Central memory CD8-positive, alpha-beta T cell (primary cell): ENCODE data around the gene EXOC4.

Experiments used
- ATAC-seq: fragments of 150-1000 bp; cut with Tn5 transposase; replicated peaks from 2 replicates; pipeline ENCODE4 v1.10.0; 2022; ENCODE audit warnings: mild to moderate bottlenecking, moderate FRiP score, moderate number of reproducible peaks; ENCODE audit not compliant: poor library complexity, severe bottlenecking; ENCODE audit errors: extremely low read depth
- DNase-seq, 2 donors: peaks; one replicate each; pipeline ENCODE4 v3.0.0; 2021; ENCODE audit warnings: low spot score in 2 of 2
- H3K27ac Mint-ChIP-seq: one replicate; pipeline ENCODE4 v1.8.0; 2022; ENCODE audit warnings: low read depth, mild to moderate bottlenecking, moderate library complexity, mixed read lengths
- H3K27me3 Mint-ChIP-seq: one replicate; pipeline ENCODE4 v1.8.0; 2022; ENCODE audit warnings: mixed read lengths
- H3K36me3 Mint-ChIP-seq: one replicate; pipeline ENCODE4 v1.8.0; 2022; ENCODE audit warnings: mild to moderate bottlenecking, moderate library complexity, mixed read lengths; ENCODE audit not compliant: insufficient read depth
- H3K4me1 Mint-ChIP-seq: one replicate; pipeline ENCODE4 v1.8.0; 2022; ENCODE audit warnings: mixed read lengths
- H3K4me3 Mint-ChIP-seq: one replicate; pipeline ENCODE4 v1.8.0; 2022; ENCODE audit warnings: mild to moderate bottlenecking, moderate library complexity, mixed read lengths
- H3K9me3 Mint-ChIP-seq: one replicate; pipeline ENCODE4 v1.8.0; 2022; ENCODE audit warnings: mixed read lengths

EXOC4 gene

GRCh38 chr7:133359449-133359848 is 106.6 kb downstream of the EXOC4 start:
- no peak overlapping the region for H3K27ac Mint-ChIP-seq
- no peaks in the 10 kb centered on the region for H3K27me3 Mint-ChIP-seq
- peaks cover 9% of the 10 kb centered on the region for H3K36me3 Mint-ChIP-seq
- no peak for DNase-seq
- no peaks in the 10 kb centered on the region for H3K9me3 Mint-ChIP-seq
- H3K4me3 Mint-ChIP-seq, result no peak overlapping the region
- ATAC-seq, result no peak
- no peaks in the 10 kb centered on the region for H3K4me1 Mint-ChIP-seq

DNA sequence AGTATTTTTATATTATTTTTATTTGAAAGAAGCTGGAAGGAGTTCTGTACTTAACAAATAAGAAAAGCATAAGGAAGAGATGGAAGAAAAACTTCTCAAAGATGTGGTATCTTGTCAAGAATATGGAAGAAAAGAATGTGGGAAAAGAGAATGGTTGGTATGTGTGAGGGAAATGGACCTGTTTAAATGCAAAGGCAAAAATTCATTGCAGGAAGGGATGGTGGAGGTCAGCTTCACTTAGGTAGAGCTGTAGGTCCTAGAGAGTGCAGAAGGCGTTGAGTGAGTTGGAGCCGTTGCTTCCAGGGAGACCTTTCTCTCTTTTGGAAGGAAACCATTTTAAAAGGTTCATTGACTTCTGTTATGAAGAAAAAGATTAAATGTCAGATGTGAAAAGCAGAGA is 107.3 kb downstream of the EXOC4 start:
- Mint-ChIP-seq H3K27ac (no peak overlapping the region), H3K27me3 (no peaks in the 10 kb centered on the region), H3K36me3 (peaks cover 9% of the 10 kb centered on the region), H3K4me1 (peaks cover 4% of the 10 kb centered on the region), H3K4me3 (no peak overlapping the region), H3K9me3 (no peaks in the 10 kb centered on the region)
- no peak for DNase-seq
- ATAC-seq, result no peak

DNA sequence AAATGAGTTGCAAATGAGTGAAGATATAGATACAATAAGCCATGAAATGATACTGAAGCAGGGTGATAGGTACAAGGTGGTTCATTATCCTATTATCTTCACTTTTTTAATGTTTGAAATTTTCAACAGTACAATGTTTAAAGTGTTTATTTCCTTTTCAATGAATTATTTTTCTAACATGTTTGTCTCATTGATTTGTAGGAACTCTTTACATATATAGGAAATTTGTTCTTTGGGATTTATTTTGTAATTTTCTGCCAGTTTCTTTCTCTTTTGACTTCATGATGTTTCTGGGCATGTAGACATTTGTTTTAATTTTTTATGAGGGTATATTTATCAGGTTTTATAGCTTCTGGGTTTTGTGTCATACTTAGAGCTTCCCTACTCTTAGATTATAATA is 108.9 kb downstream of the EXOC4 start:
- no peaks in the 10 kb centered on the region for H3K27me3 Mint-ChIP-seq
- DNase-seq, result no peak
- no peaks in the 10 kb centered on the region for H3K9me3 Mint-ChIP-seq
- H3K4me3 Mint-ChIP-seq, result no peak overlapping the region
- peaks cover 5% of the 10 kb centered on the region for H3K36me3 Mint-ChIP-seq
- peaks cover 12% of the 10 kb centered on the region for H3K4me1 Mint-ChIP-seq
- no peak for ATAC-seq
- no peak overlapping the region for H3K27ac Mint-ChIP-seq

DNA sequence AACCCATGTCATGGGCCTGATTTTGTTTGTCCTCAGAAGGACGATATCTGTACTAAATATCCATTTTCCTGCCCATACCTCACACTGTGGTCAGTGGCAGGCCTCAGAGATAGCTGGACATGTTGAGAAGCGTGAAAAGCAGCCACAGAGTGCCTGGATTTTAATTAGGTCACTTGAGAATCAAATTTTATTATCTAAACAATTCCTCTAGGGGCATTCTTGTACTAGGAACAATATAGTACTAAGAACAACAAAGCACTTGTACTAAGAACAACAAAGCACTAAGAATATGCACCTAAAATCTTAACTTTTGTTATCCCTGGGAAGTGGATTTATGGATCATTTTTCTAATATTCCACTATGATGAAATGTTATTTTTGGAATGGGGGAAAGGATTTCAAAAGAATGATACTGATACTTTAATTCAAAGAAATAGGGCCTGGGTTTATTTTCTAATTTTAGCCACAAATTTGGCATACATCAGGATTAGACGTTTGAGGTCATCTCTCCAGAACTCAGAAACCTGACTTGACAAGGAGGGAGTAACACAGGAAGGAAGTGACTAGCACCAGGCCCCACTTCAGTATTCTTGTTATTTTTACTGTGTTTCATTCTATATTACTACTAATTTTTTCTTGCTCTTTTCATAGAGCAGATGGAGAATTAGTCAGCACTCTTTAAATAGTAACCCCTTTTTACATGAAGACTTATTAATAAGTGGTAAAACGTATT is 112.2 kb downstream of the EXOC4 start:
- ATAC-seq (peak; percentile 49), DNase-seq (no peak)
- H3K36me3 Mint-ChIP-seq, result peaks cover 4% of the 10 kb centered on the region
- H3K27me3 Mint-ChIP-seq, result no peaks in the 10 kb centered on the region
- H3K9me3 Mint-ChIP-seq, result no peaks in the 10 kb centered on the region
- no peak overlapping the region for H3K27ac Mint-ChIP-seq
- peaks cover 23% of the 10 kb centered on the region for H3K4me1 Mint-ChIP-seq
- no peak overlapping the region for H3K4me3 Mint-ChIP-seq

GRCh38 chr7:133365917-133366316 is 113.0 kb downstream of the EXOC4 start:
- Mint-ChIP-seq H3K27ac (no peak overlapping the region), H3K4me3 (no peak overlapping the region), H3K4me1 (peaks cover 23% of the 10 kb centered on the region), H3K27me3 (no peaks in the 10 kb centered on the region), H3K36me3 (peaks cover 4% of the 10 kb centered on the region), H3K9me3 (no peaks in the 10 kb centered on the region)
- no peak for DNase-seq
- ATAC-seq, result no peak

DNA sequence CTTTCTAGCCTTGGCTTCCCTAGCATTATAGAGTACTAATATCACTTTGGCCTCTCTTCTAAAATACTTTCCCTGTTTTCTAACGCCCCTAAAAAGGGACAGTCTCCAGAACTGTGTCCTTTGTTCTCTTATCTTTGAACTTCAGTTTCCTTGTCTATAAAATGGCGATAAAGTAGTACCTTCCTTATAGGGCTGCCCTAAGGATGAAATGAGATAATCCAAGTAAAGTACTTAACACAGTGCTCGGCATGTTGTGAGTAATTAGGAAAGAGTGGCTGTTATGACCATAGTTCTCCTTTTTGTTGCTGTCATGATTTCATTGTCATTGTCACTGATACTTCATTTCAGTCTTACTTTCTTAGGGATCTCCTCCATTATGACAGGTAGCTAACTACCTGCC is 114.7 kb downstream of the EXOC4 start:
- ATAC-seq, result no peak
- Mint-ChIP-seq H3K9me3 (no peaks in the 10 kb centered on the region), H3K4me1 (peaks cover 23% of the 10 kb centered on the region), H3K27ac (no peak overlapping the region), H3K4me3 (no peak overlapping the region), H3K36me3 (no peaks in the 10 kb centered on the region), H3K27me3 (no peaks in the 10 kb centered on the region)
- no peak for DNase-seq

GRCh38 chr7:133369130-133369529 is 116.3 kb downstream of the EXOC4 start:
- Mint-ChIP-seq H3K36me3 (no peaks in the 10 kb centered on the region), H3K27me3 (no peaks in the 10 kb centered on the region), H3K27ac (no peak overlapping the region), H3K9me3 (no peaks in the 10 kb centered on the region), H3K4me1 (peaks cover 23% of the 10 kb centered on the region), H3K4me3 (no peak overlapping the region)
- DNase-seq (no peak), ATAC-seq (no peak)

GRCh38 chr7:133371616-133372015 is 118.7 kb downstream of the EXOC4 start:
- Mint-ChIP-seq H3K4me3 (no peak overlapping the region), H3K36me3 (peaks cover 2% of the 10 kb centered on the region), H3K4me1 (peaks cover 13% of the 10 kb centered on the region), H3K9me3 (no peaks in the 10 kb centered on the region), H3K27me3 (no peaks in the 10 kb centered on the region), H3K27ac (no peak overlapping the region)
- no peak for DNase-seq
- no peak for ATAC-seq

- ATAC-seq, result no peak
- H3K27me3 Mint-ChIP-seq, result no peaks in the 10 kb centered on the region
- H3K36me3 Mint-ChIP-seq, result peaks cover 2% of the 10 kb centered on the region
- H3K4me1 Mint-ChIP-seq, result peaks cover 6% of the 10 kb centered on the region
- H3K27ac Mint-ChIP-seq, result no peak overlapping the region
- DNase-seq, result no peak
- no peaks in the 10 kb centered on the region for H3K9me3 Mint-ChIP-seq
- no peak overlapping the region for H3K4me3 Mint-ChIP-seq
Measured at GRCh38 chr7:133372337-133372736, 119.5 kb downstream of the EXOC4 start.

GRCh38 chr7:133376514-133376913 is 123.6 kb downstream of the EXOC4 start:
- H3K27ac Mint-ChIP-seq, result no peak overlapping the region
- no peak overlapping the region for H3K4me3 Mint-ChIP-seq
- no peaks in the 10 kb centered on the region for H3K27me3 Mint-ChIP-seq
- ATAC-seq, result no peak
- H3K9me3 Mint-ChIP-seq, result peaks cover 5% of the 10 kb centered on the region
- H3K36me3 Mint-ChIP-seq, result peaks cover 2% of the 10 kb centered on the region
- no peak for DNase-seq
- H3K4me1 Mint-ChIP-seq, result peaks cover 6% of the 10 kb centered on the region

- ATAC-seq (no peak), DNase-seq (no peak)
- H3K9me3 Mint-ChIP-seq, result peaks cover 5% of the 10 kb centered on the region
- no peak overlapping the region for H3K27ac Mint-ChIP-seq
- H3K4me3 Mint-ChIP-seq, result no peak overlapping the region
- H3K36me3 Mint-ChIP-seq, result no peaks in the 10 kb centered on the region
- no peaks in the 10 kb centered on the region for H3K27me3 Mint-ChIP-seq
- H3K4me1 Mint-ChIP-seq, result peaks cover 18% of the 10 kb centered on the region
Measured at GRCh38 chr7:133381965-133382364, 129.1 kb downstream of the EXOC4 start.

- Mint-ChIP-seq H3K27ac (no peak overlapping the region), H3K27me3 (no peaks in the 10 kb centered on the region), H3K4me1 (peaks cover 24% of the 10 kb centered on the region), H3K9me3 (peaks cover 5% of the 10 kb centered on the region), H3K36me3 (no peaks in the 10 kb centered on the region), H3K4me3 (no peak overlapping the region)
- DNase-seq, result no peak
- ATAC-seq, result no peak
Measured at GRCh38 chr7:133382775-133383559, 130.1 kb downstream of the EXOC4 start.

DNA sequence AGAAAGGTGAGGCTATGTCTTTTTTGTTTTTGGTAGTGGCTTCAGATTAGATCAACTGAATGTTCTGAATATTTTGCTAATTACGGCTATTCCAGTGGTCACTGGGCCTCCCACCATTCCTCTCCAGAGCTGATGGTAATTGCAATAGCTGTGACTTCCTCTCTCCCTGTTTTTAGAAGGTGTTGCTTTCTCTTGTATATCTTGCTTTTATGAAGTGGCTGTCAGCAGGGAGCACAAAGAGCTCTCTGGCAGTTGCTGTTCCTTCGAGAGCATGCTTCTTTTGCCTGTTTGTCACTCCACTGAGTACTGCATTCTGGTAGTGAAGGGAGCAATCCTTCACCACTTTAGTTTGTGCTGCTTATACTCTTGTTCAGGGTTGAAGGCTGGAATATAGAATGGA is 133.3 kb downstream of the EXOC4 start:
- no peaks in the 10 kb centered on the region for H3K27me3 Mint-ChIP-seq
- no peak overlapping the region for H3K4me3 Mint-ChIP-seq
- H3K36me3 Mint-ChIP-seq, result no peaks in the 10 kb centered on the region
- ATAC-seq (no peak), DNase-seq (no peak)
- H3K27ac Mint-ChIP-seq, result no peak overlapping the region
- no peaks in the 10 kb centered on the region for H3K9me3 Mint-ChIP-seq
- peaks cover 37% of the 10 kb centered on the region for H3K4me1 Mint-ChIP-seq
